BE2C (cell line): ENCODE results near the gene SVOPL.

Source experiments
- DNase-seq: peaks from one replicate; pipeline ENCODE4 v3.0.0-alpha.2; 2020
- H3K27me3 ChIP-seq: fragments of 250-450 bp; sonication (Bioruptor Pico); 2 replicates; pipeline ENCODE4 v1.5.1; 2020; ENCODE audit warnings: mild to moderate bottlenecking
- H3K36me3 ChIP-seq: fragments of 250-450 bp; sonication (Bioruptor Pico); 2 replicates; pipeline ENCODE4 v1.5.1; 2020; ENCODE audit warnings: mild to moderate bottlenecking
- H3K4me1 ChIP-seq: fragments of 250-450 bp; sonication (Bioruptor Pico); 2 replicates; pipeline ENCODE4 v1.5.1; 2020
- H3K4me3 ChIP-seq: 2 replicates; pipeline ENCODE4 v1.5.1; 2011; ENCODE audit warnings: low read depth, low read length
- H3K9me3 ChIP-seq: fragments of 250-450 bp; sonication (Bioruptor Pico); 2 replicates; pipeline ENCODE4 v1.5.1; 2020
- CTCF ChIP-seq: IDR thresholded peaks from 2 replicates; pipeline ENCODE4 v1.5.1; 2012; ENCODE audit warnings: mild to moderate bottlenecking, low read depth, low read length

The SVOPL gene

GRCh38 chr7:138666385-138666784 is 34.8 kb downstream of the SVOPL start:
- no peak for TF ChIP-seq CTCF
- peaks cover 19% of the 10 kb centered on the region for H3K4me1 ChIP-seq
- no peak overlapping the region for H3K4me3 ChIP-seq
- no peak for DNase-seq
- H3K9me3 ChIP-seq, result no peaks in the 10 kb centered on the region
- H3K27me3 ChIP-seq, result no peaks in the 10 kb centered on the region
- no peaks in the 10 kb centered on the region for H3K36me3 ChIP-seq

GRCh38 chr7:138665669-138666140 is 35.5 kb downstream of the SVOPL start:
- H3K9me3 ChIP-seq, result no peaks in the 10 kb centered on the region
- H3K36me3 ChIP-seq, result no peaks in the 10 kb centered on the region
- H3K27me3 ChIP-seq, result no peaks in the 10 kb centered on the region
- no peak for DNase-seq
- no peak overlapping the region for H3K4me3 ChIP-seq
- no peak for TF ChIP-seq CTCF
- peaks cover 19% of the 10 kb centered on the region for H3K4me1 ChIP-seq

- peaks cover 19% of the 10 kb centered on the region for H3K4me1 ChIP-seq
- no peaks in the 10 kb centered on the region for H3K36me3 ChIP-seq
- H3K27me3 ChIP-seq, result no peaks in the 10 kb centered on the region
- H3K4me3 ChIP-seq, result no peak overlapping the region
- no peak for DNase-seq
- TF ChIP-seq CTCF, result no peak
- no peaks in the 10 kb centered on the region for H3K9me3 ChIP-seq
Observed at GRCh38 chr7:138665249-138665648, 35.9 kb downstream of the SVOPL start.

- peak; percentile 12 for DNase-seq
- TF ChIP-seq CTCF, result no peak
- Histone ChIP-seq H3K4me3 (peak overlapping the region; percentile 71), H3K27me3 (no peaks in the 10 kb centered on the region), H3K36me3 (no peaks in the 10 kb centered on the region), H3K9me3 (no peaks in the 10 kb centered on the region), H3K4me1 (peaks cover 19% of the 10 kb centered on the region)
Observed at GRCh38 chr7:138663725-138664710, 37.1 kb downstream of the SVOPL start.

- DNase-seq, result no peak
- no peaks in the 10 kb centered on the region for H3K36me3 ChIP-seq
- H3K4me3 ChIP-seq, result no peak overlapping the region
- no peak for TF ChIP-seq CTCF
- H3K4me1 ChIP-seq, result peaks cover 19% of the 10 kb centered on the region
- H3K9me3 ChIP-seq, result no peaks in the 10 kb centered on the region
- H3K27me3 ChIP-seq, result no peaks in the 10 kb centered on the region
Observed at GRCh38 chr7:138662991-138663320, 38.2 kb downstream of the SVOPL start.
